ENCODE measurements around the gene MAFF.

MAFF gene

GRCh38 chr22:38187413-38188212 is 14.2 kb upstream of the MAFF start:
- no peak overlapping the region for H3K4me3 Mint-ChIP-seq
- no peak for ATAC-seq (replicated peaks)
- no peak for DNase-seq
- H3K27ac Mint-ChIP-seq, result no peak overlapping the region
- H3K4me1 Mint-ChIP-seq, result peaks cover 0 to 4% of the 10 kb centered on the region in 2 donors
- peaks cover 0 to 6% of the 10 kb centered on the region in 2 donors for H3K36me3 Mint-ChIP-seq
- peaks cover 0 to 1% of the 10 kb centered on the region in 2 donors for H3K9me3 Mint-ChIP-seq
- H3K27me3 Mint-ChIP-seq, result peaks cover 14 to 23% of the 10 kb centered on the region in 2 donors

GRCh38 chr22:38189104-38189503 is 12.7 kb upstream of the MAFF start:
- Mint-ChIP-seq H3K27ac (no peak overlapping the region), H3K27me3 (peaks cover 23 to 35% of the 10 kb centered on the region in 2 donors), H3K9me3 (peaks cover 0 to 1% of the 10 kb centered on the region in 2 donors), H3K36me3 (peaks cover 0 to 6% of the 10 kb centered on the region in 2 donors), H3K4me1 (peaks cover 0 to 8% of the 10 kb centered on the region in 2 donors), H3K4me3 (no peak overlapping the region)
- DNase-seq, result no peak
- ATAC-seq (replicated peaks), result no peak

- DNase-seq, result no peak
- H3K27ac Mint-ChIP-seq, result no peak overlapping the region
- no peak overlapping the region for H3K4me3 Mint-ChIP-seq
- ATAC-seq (replicated peaks), result no peak
- H3K27me3 Mint-ChIP-seq, result peaks cover 28 to 39% of the 10 kb centered on the region in 2 donors
- peaks cover 4 to 8% of the 10 kb centered on the region in 2 donors for H3K4me1 Mint-ChIP-seq
- peaks cover 0 to 6% of the 10 kb centered on the region in 2 donors for H3K36me3 Mint-ChIP-seq
- H3K9me3 Mint-ChIP-seq, result peaks cover 0 to 1% of the 10 kb centered on the region in 2 donors
Measured at GRCh38 chr22:38190581-38190980, 11.2 kb upstream of the MAFF start.

- Mint-ChIP-seq H3K27ac (no peak overlapping the region), H3K9me3 (peaks cover 0 to 1% of the 10 kb centered on the region in 2 donors), H3K27me3 (peaks cover 28 to 39% of the 10 kb centered on the region in 2 donors), H3K4me3 (no peak overlapping the region), H3K4me1 (peaks cover 4 to 8% of the 10 kb centered on the region in 2 donors), H3K36me3 (peaks cover 0 to 6% of the 10 kb centered on the region in 2 donors)
- no peak for DNase-seq
- no peak for ATAC-seq (replicated peaks)
Measured at GRCh38 chr22:38191055-38191454, 10.7 kb upstream of the MAFF start.

GRCh38 chr22:38191731-38192474 is 9.9 kb upstream of the MAFF start:
- peaks cover 4 to 8% of the 10 kb centered on the region in 2 donors for H3K4me1 Mint-ChIP-seq
- no peak for ATAC-seq (replicated peaks)
- no peak for DNase-seq
- H3K27me3 Mint-ChIP-seq, result peaks cover 28 to 39% of the 10 kb centered on the region in 2 donors
- H3K4me3 Mint-ChIP-seq, result no peak overlapping the region
- H3K27ac Mint-ChIP-seq, result no peak overlapping the region
- peaks cover 0 to 6% of the 10 kb centered on the region in 2 donors for H3K36me3 Mint-ChIP-seq
- peaks cover 0 to 1% of the 10 kb centered on the region in 2 donors for H3K9me3 Mint-ChIP-seq

DNA sequence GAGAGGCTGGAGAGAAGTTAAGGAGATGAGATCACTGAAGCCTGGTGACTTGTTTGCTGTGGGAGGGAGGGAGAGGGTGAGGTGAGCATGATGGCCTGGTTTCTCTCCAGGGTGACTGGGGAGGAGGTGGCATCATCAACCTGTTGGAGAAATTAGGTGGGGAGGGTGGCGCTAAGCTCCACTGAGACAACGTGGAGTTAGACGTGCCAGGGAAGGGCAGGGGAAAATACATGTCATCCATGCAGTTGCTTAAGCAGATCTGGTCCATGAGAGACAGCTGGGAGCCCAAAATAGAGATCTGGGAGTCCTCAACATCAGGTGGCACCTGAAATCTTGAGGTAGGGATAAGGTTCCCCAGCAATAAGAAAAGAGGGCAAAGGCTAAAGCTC is 9.3 kb upstream of the MAFF start:
- Mint-ChIP-seq H3K4me3 (no peak overlapping the region), H3K9me3 (peaks cover 0 to 1% of the 10 kb centered on the region in 2 donors), H3K27ac (no peak overlapping the region), H3K4me1 (peaks cover 4 to 8% of the 10 kb centered on the region in 2 donors), H3K27me3 (peaks cover 28 to 39% of the 10 kb centered on the region in 2 donors), H3K36me3 (peaks cover 0 to 6% of the 10 kb centered on the region in 2 donors)
- ATAC-seq (replicated peaks) (no peak), DNase-seq (no peak)

DNA sequence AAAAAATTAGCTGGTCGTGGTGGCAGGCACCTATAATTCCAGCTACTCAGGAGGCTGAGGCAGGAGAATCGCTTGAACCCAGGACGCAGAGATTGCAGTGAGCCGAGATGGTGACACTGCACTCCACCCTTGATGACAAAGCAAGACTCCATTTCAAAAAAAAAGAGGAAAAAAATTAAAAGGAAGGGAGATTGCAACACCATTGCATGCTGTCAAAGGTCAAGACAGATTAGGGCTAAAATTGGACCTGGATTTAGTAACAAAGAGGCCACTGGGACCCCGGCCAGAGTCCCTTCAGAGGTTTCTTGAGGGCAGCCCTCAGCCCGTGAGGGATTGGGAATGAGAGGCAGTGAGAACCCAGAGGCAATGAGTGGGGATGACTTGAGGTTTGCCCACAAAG is 8.2 kb upstream of the MAFF start:
- Mint-ChIP-seq H3K36me3 (peaks cover 0 to 4% of the 10 kb centered on the region in 2 donors), H3K4me3 (no peak overlapping the region), H3K27ac (no peak overlapping the region), H3K9me3 (peaks cover 0 to 1% of the 10 kb centered on the region in 2 donors), H3K4me1 (peaks cover 6 to 8% of the 10 kb centered on the region in 2 donors), H3K27me3 (peaks cover 25 to 35% of the 10 kb centered on the region in 2 donors)
- DNase-seq (no peak), ATAC-seq (replicated peaks) (no peak)

GRCh38 chr22:38196791-38197419 is 4.9 kb upstream of the MAFF start:
- no peak for DNase-seq
- no peak overlapping the region for H3K27ac Mint-ChIP-seq
- H3K27me3 Mint-ChIP-seq, result peaks cover 20 to 28% of the 10 kb centered on the region in 2 donors
- no peaks in the 10 kb centered on the region for H3K9me3 Mint-ChIP-seq
- H3K4me1 Mint-ChIP-seq, result peaks cover 14 to 28% of the 10 kb centered on the region in 2 donors
- ATAC-seq (replicated peaks), result no peak
- H3K36me3 Mint-ChIP-seq, result peaks cover 0 to 3% of the 10 kb centered on the region in 2 donors
- no peak overlapping the region for H3K4me3 Mint-ChIP-seq

- H3K27me3 Mint-ChIP-seq, result peaks cover 0 to under 1% of the 10 kb centered on the region in 2 donors
- ATAC-seq (replicated peaks) (no peak), DNase-seq (no peak)
- no peak overlapping the region for H3K4me3 Mint-ChIP-seq
- no peaks in the 10 kb centered on the region for H3K9me3 Mint-ChIP-seq
- peaks cover 33 to 44% of the 10 kb centered on the region in 2 donors for H3K4me1 Mint-ChIP-seq
- peak overlapping the region; percentile 47 for H3K27ac Mint-ChIP-seq
- H3K36me3 Mint-ChIP-seq, result peaks cover 0 to 3% of the 10 kb centered on the region in 2 donors
Measured at GRCh38 chr22:38199826-38200559, 1.8 kb upstream of the MAFF start.

DNA sequence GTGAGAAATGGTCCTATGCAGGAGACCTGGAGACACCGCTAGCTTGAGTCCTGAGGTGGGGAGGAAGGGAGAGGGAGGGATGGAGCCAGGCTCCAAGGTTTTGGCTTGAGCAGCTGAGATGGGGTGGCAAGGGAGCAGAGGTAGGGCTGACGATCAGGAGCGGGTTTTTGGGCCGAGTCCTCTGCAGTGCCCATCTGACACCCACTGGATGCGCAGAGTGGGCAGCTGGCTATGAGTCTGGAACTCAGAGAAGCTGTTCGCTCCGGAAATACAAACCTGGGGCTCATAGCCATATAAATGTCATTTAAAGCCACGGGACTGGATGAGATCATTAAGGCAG is 453 bp upstream of the MAFF start:
- H3K4me3 Mint-ChIP-seq, result peak overlapping the region; percentile 84 to 89
- peaks cover 0 to 3% of the 10 kb centered on the region in 2 donors for H3K36me3 Mint-ChIP-seq
- H3K9me3 Mint-ChIP-seq, result no peaks in the 10 kb centered on the region
- H3K4me1 Mint-ChIP-seq, result peaks cover 38 to 48% of the 10 kb centered on the region in 2 donors
- peak overlapping the region; percentile 91 for H3K27ac Mint-ChIP-seq
- DNase-seq (no peak), ATAC-seq (replicated peaks) (no peak)
- H3K27me3 Mint-ChIP-seq, result no peaks in the 10 kb centered on the region

- ATAC-seq (replicated peaks) (peak; percentile 51 to 63), DNase-seq (peak; percentile 50)
- no peaks in the 10 kb centered on the region for H3K9me3 Mint-ChIP-seq
- peak overlapping the region; percentile 83 to 89 for H3K4me3 Mint-ChIP-seq
- no peaks in the 10 kb centered on the region for H3K27me3 Mint-ChIP-seq
- peak overlapping the region; percentile 85 for H3K27ac Mint-ChIP-seq
- H3K36me3 Mint-ChIP-seq, result peaks cover 0 to 3% of the 10 kb centered on the region in 2 donors
- peaks cover 38 to 48% of the 10 kb centered on the region in 2 donors for H3K4me1 Mint-ChIP-seq
Measured at GRCh38 chr22:38202437-38203089, 769 bp downstream of the MAFF start.

- Mint-ChIP-seq H3K4me3 (peak overlapping the region; percentile 83 to 89), H3K27me3 (no peaks in the 10 kb centered on the region), H3K4me1 (peaks cover 42 to 51% of the 10 kb centered on the region in 2 donors), H3K36me3 (peaks cover 0 to 5% of the 10 kb centered on the region in 2 donors), H3K27ac (peak overlapping the region; percentile 85), H3K9me3 (no peaks in the 10 kb centered on the region)
- DNase-seq (no peak), ATAC-seq (replicated peaks) (peak; percentile 17 to 21)
Measured at GRCh38 chr22:38203090-38203810, 1.5 kb downstream of the MAFF start.
